Muscle of leg (tissue), 11 donors: ENCODE results near the gene SPP1. TPM values are rescaled to one million over a fixed set of nuclear protein-coding genes. Genes with fewer than 3 reads are reported as not detected.
A peak's percentile ranks its signal among the peaks of the same experiment; 100 is the strongest.
"Not testable (repeated sequence)": the region's sequence is repeated elsewhere in the genome, so short reads cannot be mapped to it uniquely, and the experiment has no call there.

ENCODE experiments used
- DNase-seq: peaks from one replicate; pipeline ENCODE4 v3.0.0; 2013
- H3K27ac ChIP-seq: one replicate; pipeline ENCODE4 v1.5.1; 2013; ENCODE audit warnings: mild to moderate bottlenecking, low read length, control low read depth
- H3K27me3 ChIP-seq: one replicate; pipeline ENCODE4 v1.6.1; 2013; ENCODE audit warnings: low read length; ENCODE audit not compliant: control insufficient read depth, insufficient read depth
- H3K36me3 ChIP-seq: one replicate; pipeline ENCODE4 v1.6.1; 2013; ENCODE audit warnings: low read length; ENCODE audit not compliant: control insufficient read depth, insufficient read depth
- H3K4me1 ChIP-seq: one replicate; pipeline ENCODE4 v1.6.1; 2013; ENCODE audit warnings: low read length; ENCODE audit not compliant: control insufficient read depth, insufficient read depth
- H3K4me3 ChIP-seq: one replicate; pipeline ENCODE4 v1.5.1; 2013; ENCODE audit warnings: low read length, control low read depth
- H3K9me3 ChIP-seq: replicated peaks from 2 replicates; pipeline ENCODE4 v1.6.1; 2013; ENCODE audit warnings: low read depth, low read length; ENCODE audit not compliant: control insufficient read depth
- WGBS: methylation state at CpG from one replicate; pipeline ENCODE4 v1.1.5; 2013; ENCODE audit warnings: missing lambda C conversion rate; ENCODE audit not compliant: insufficient coverage; 5-methylcytosine and 5-hydroxymethylcytosine counted together
- polyA plus RNA-seq, 8 donors: library from polyadenylated mRNA; unstranded; fragments of 120-200 nt; gene quantifications; one replicate each; pipeline versions ENCODE4 v1.2.1 to v1.2.3, GENCODE V29; 2013; ENCODE audit warnings: inconsistent platforms in 1 of 8, low replicate concordance in 1 of 8; ENCODE audit not compliant: insufficient read length in 8 of 8, insufficient read depth in 1 of 8
- total RNA-seq: library from RNA; stranded (reverse); fragments of 120-200 nt; gene quantifications from one replicate; pipeline ENCODE4 v1.2.4, GENCODE V29; 2013

SPP1 gene
- total and polyA plus RNA-seq, 9 donors, result 43.5 to 238 (median 109) TPM

DNA sequence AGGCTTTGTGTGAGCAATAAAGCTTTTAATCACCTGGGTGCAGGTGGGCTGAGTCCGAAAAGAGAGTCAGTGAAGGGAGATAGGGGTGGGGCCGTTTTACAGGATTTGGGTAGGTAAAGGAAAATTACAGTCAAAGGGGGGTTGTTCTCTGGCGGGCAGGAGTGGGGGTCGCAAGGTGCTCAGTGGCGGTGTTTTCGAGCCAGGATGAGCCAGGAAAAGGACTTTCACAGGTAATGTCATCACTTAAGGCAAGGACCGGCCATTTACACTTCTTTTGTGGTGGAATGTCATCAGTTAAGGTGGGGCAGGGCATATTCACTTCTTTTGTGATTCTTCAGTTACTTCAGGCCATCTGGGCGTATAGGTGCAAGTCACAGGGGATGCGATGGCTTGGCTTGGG, 39.6 kb upstream of the SPP1 start:
- not testable (repeated sequence) for H3K36me3 ChIP-seq, H3K27me3 ChIP-seq, H3K27ac ChIP-seq, H3K4me1 ChIP-seq, DNase-seq, H3K9me3 ChIP-seq, H3K4me3 ChIP-seq
- WGBS, result 83% methylated on average over 1 of the region's 9 CpGs

- Histone ChIP-seq H3K27ac (no peak overlapping the region), H3K36me3 (no peaks in the 10 kb centered on the region), H3K9me3 (no peaks in the 10 kb centered on the region), H3K4me1 (no peaks in the 10 kb centered on the region), H3K4me3 (no peak overlapping the region), H3K27me3 (no peaks in the 10 kb centered on the region)
- no peak for DNase-seq
- no CpG with 5 or more reads among the region's 1 CpG for WGBS
Observed at GRCh38 chr4:87937523-87937922, 38.0 kb upstream of the SPP1 start.

GRCh38 chr4:87938746-87939145, 36.8 kb upstream of the SPP1 start:
- Histone ChIP-seq H3K4me3 (no peak overlapping the region), H3K4me1 (no peaks in the 10 kb centered on the region), H3K9me3 (no peaks in the 10 kb centered on the region), H3K27ac (no peak overlapping the region), H3K36me3 (no peaks in the 10 kb centered on the region), H3K27me3 (no peaks in the 10 kb centered on the region)
- no peak for DNase-seq

DNA sequence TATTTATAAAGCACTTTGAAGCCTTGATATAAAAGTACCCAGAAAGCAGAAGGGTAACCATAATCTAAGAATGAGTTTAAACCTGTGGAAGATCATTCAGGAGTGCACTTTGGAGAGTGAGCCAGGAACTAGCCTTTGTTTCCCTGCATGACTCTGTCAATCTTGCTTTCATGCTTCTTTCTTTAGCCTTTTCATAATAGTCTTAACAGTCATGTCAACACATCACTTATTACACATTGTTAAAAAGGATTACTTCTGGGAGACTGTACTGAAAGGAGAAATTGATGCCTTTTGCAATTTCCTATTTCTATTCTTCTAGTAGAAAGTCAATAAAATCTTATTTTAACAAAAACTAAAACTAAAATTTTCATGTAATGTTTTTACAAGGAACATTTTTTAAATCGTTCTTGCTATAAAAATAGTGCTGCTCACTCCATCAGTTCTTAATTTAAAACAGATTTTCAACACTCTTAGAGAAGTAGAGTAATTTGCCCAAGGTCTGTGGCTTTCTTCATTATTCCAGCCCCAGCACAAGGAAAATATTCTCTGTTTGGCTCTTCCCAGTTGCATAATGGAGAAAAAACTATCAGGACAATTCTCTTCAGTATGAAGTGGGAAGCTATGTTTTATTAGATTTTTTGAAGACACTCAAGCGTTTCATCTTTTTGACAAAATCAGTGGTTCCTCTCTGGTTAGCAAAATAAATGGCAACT, 35.4 kb upstream of the SPP1 start:
- no peaks in the 10 kb centered on the region for H3K4me1 ChIP-seq
- H3K4me3 ChIP-seq, result no peak overlapping the region
- DNase-seq, result peak; percentile 33
- no peak overlapping the region for H3K27ac ChIP-seq
- WGBS, result no CpG with 5 or more reads among the region's 2 CpGs
- no peaks in the 10 kb centered on the region for H3K9me3 ChIP-seq
- H3K36me3 ChIP-seq, result no peaks in the 10 kb centered on the region
- no peaks in the 10 kb centered on the region for H3K27me3 ChIP-seq

GRCh38 chr4:87940809-87941208, 34.7 kb upstream of the SPP1 start:
- not testable (repeated sequence) for H3K27me3 ChIP-seq, H3K36me3 ChIP-seq, H3K27ac ChIP-seq, H3K4me1 ChIP-seq, H3K9me3 ChIP-seq, DNase-seq, H3K4me3 ChIP-seq
- 100% methylated on average over 1 of the region's 2 CpGs for WGBS

DNA sequence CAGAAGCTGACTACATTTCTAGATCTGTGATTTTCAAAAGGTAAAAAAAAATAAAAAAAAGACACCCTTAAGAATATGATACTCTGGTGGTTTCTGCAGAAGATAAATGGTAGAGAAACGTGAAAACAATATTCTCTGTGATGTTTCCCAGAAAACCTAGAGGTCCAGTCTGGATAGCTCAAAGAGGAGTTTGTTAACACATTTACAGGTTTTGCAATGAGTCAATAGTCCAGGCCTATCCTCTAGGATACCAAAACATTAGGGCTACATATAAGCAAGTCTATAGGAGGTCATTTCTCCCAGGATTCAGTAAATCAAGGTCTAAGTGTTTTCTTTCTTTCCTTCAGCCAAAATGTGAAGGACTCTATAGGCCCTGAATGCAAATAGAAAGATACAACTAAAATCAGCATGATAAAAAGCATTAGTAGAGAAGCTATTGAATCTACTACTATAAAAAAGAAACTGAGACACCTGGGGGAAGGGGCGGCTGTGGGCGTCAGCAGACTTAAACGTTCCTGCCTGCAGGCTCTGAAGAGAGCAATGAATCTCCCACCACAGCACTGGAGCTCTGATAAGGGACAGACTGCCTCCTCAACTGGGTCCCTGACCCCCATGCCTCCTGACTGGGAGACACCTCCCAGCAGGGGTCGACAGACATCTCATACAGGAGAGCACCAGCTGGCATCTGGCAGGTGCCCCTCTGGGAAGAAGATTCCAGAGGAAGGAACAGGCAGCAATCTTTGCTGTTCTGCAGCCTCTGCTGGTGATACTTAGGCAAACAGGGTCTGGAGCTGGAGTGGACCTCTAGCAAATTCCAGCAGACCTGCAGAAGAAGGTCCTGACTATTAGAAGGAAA, 33.7 kb upstream of the SPP1 start:
- Histone ChIP-seq H3K27ac (no peak overlapping the region), H3K4me1 (no peaks in the 10 kb centered on the region), H3K9me3 (no peaks in the 10 kb centered on the region), H3K4me3 (no peak overlapping the region), H3K36me3 (no peaks in the 10 kb centered on the region), H3K27me3 (no peaks in the 10 kb centered on the region)
- no CpG with 5 or more reads among the region's 5 CpGs for WGBS
- DNase-seq, result no peak

GRCh38 chr4:87943660-87944149, 31.8 kb upstream of the SPP1 start:
- no peak for DNase-seq
- no CpG with 5 or more reads among the region's 3 CpGs for WGBS
- no peaks in the 10 kb centered on the region for H3K36me3 ChIP-seq
- no peak overlapping the region for H3K27ac ChIP-seq
- H3K4me1 ChIP-seq, result no peaks in the 10 kb centered on the region
- H3K27me3 ChIP-seq, result no peaks in the 10 kb centered on the region
- no peaks in the 10 kb centered on the region for H3K9me3 ChIP-seq
- no peak overlapping the region for H3K4me3 ChIP-seq

DNA sequence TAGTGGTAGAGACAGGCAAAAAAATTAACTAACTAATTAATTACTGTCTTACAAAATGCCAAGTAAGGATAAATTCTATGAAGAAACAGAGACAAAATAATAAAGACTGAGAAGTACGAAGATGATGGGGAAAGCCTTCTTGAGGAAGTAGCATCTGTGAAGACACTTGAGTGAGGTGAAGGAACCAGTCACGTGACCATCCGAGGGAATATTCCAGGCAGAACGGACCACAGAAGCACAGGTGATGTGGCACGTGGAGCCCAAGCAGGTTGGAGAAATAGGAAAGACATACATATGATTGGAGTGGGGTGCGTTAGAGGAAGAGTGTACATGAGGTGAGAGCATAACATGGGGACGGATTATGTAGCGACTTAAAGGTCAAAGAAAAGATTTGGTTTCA, 30.5 kb upstream of the SPP1 start:
- WGBS, result 82% methylated on average over 7 of the region's 8 CpGs
- no peak for DNase-seq
- H3K27me3 ChIP-seq, result no peaks in the 10 kb centered on the region
- no peak overlapping the region for H3K27ac ChIP-seq
- no peaks in the 10 kb centered on the region for H3K36me3 ChIP-seq
- no peaks in the 10 kb centered on the region for H3K9me3 ChIP-seq
- H3K4me3 ChIP-seq, result no peak overlapping the region
- no peaks in the 10 kb centered on the region for H3K4me1 ChIP-seq

DNA sequence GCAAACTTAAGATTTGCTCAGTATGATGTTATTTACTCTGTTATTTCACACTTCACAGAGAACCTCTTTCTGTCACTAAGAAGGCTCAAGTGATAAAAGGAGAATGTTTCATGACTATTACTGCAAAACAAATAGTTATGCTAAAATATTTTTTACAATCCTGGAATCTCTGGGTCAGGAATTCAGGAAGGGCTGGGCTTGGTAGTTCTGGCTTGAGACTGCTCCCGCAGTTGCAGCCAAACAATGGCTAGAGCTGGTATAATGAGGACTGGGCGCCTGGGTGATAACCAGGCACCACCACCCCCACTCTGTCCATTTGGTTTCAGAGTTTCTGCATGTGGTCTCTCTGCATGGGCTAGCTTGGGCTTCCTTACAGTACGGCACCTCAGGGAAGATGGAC, 28.7 kb upstream of the SPP1 start:
- Histone ChIP-seq H3K27ac (no peak overlapping the region), H3K4me3 (no peak overlapping the region), H3K4me1 (no peaks in the 10 kb centered on the region), H3K9me3 (no peaks in the 10 kb centered on the region), H3K36me3 (no peaks in the 10 kb centered on the region), H3K27me3 (no peaks in the 10 kb centered on the region)
- whole genome bisulfite sequencing, result no CpG with 5 or more reads among the region's 3 CpGs
- no peak for DNase-seq

GRCh38 chr4:87947381-87948160, 27.9 kb upstream of the SPP1 start:
- no peak overlapping the region for H3K27ac ChIP-seq
- no peaks in the 10 kb centered on the region for H3K27me3 ChIP-seq
- DNase-seq, result no peak
- no peaks in the 10 kb centered on the region for H3K4me1 ChIP-seq
- H3K9me3 ChIP-seq, result no peaks in the 10 kb centered on the region
- H3K36me3 ChIP-seq, result no peaks in the 10 kb centered on the region
- H3K4me3 ChIP-seq, result no peak overlapping the region
- WGBS, result 78% methylated on average over 2 of the region's 6 CpGs
